ENCODE data around the gene KCNE1.

- no peak for TF ChIP-seq CTCF (conservative IDR thresholded peaks at IDR 0.05; ENCODE audit: low read depth, low read length)
- TF ChIP-seq EZH2 (IDR thresholded peaks at IDR 0.05; ENCODE audit: borderline replicate concordance, low read depth, low read length, poor library complexity, severe bottlenecking), result no peak
Measured at GRCh38 chr21:34520764-34521508, 8.9 kb upstream of the KCNE1 start.
